Natural killer cell (primary cell): ENCODE measurements around the gene KIF16B. TPM values are rescaled to one million over a fixed set of nuclear protein-coding genes. Genes with fewer than 3 reads are reported as not detected.
"Not testable (repeated sequence)": the region's sequence is repeated elsewhere in the genome, so short reads cannot be mapped to it uniquely, and the experiment has no call there.

Experiments used
- ATAC-seq, 3 donors: fragments of 150-1000 bp in 2 of 3; fragments of 200-7000 bp in 1 of 3; cut with Tn5 transposase; 1 replicate in 1 of 3; 2 replicates in 2 of 3; pipeline ENCODE4 v1.10.0; 2021; ENCODE audit warnings: mild to moderate bottlenecking in 2 of 3, moderate library complexity in 2 of 3
- DNase-seq, 2 donors: peaks; one replicate each; pipeline versions ENCODE4 v3.0.0 to v3.0.0-alpha.2; 2013 to 2021; ENCODE audit warnings: mixed read lengths in 1 of 2
- H3K27ac ChIP-seq: one replicate; pipeline ENCODE4 v1.5.1; 2013; ENCODE audit warnings: mild to moderate bottlenecking, low read length
- H3K27me3 ChIP-seq: one replicate; pipeline ENCODE4 v1.6.1; 2013; ENCODE audit warnings: low read length; ENCODE audit not compliant: control insufficient read depth, insufficient read depth
- H3K36me3 ChIP-seq: one replicate; pipeline ENCODE4 v1.6.1; 2013; ENCODE audit warnings: low read length; ENCODE audit not compliant: control insufficient read depth, insufficient read depth
- H3K4me1 ChIP-seq: one replicate; pipeline ENCODE4 v1.6.1; 2013; ENCODE audit warnings: low read length; ENCODE audit not compliant: control insufficient read depth, insufficient read depth
- H3K4me3 ChIP-seq: one replicate; pipeline ENCODE4 v1.5.1; 2013; ENCODE audit warnings: low read length
- H3K9me3 ChIP-seq: one replicate; pipeline ENCODE4 v1.6.1; 2013; ENCODE audit warnings: low read length; ENCODE audit not compliant: control insufficient read depth, insufficient read depth
- H3K27ac Mint-ChIP-seq, 2 donors: one replicate each; pipeline ENCODE4 v1.8.0; 2022; ENCODE audit warnings: mild to moderate bottlenecking in 2 of 2, mixed read lengths in 2 of 2, moderate library complexity in 1 of 2
- H3K27me3 Mint-ChIP-seq, 2 donors: one replicate each; pipeline ENCODE4 v1.8.0; 2022; ENCODE audit warnings: low read depth in 2 of 2, mixed read lengths in 2 of 2
- H3K36me3 Mint-ChIP-seq: one replicate; pipeline ENCODE4 v1.8.0; 2022; ENCODE audit warnings: mixed read lengths
- H3K4me1 Mint-ChIP-seq, 2 donors: one replicate each; pipeline ENCODE4 v1.8.0; 2022; ENCODE audit warnings: mixed read lengths in 2 of 2
- H3K4me3 Mint-ChIP-seq: one replicate; pipeline ENCODE4 v1.8.0; 2022; ENCODE audit warnings: mild to moderate bottlenecking, moderate library complexity, mixed read lengths
- H3K9me3 Mint-ChIP-seq, 2 donors: one replicate each; pipeline ENCODE4 v1.8.0; 2022; ENCODE audit warnings: mixed read lengths in 2 of 2
- CTCF ChIP-seq: fragments of 200-600 bp; IDR thresholded peaks from one replicate; pipeline ENCODE4 v1.8.0; 2022; ENCODE audit warnings: antibody characterized with exemption
- WGBS: methylation state at CpG from one replicate; pipeline ENCODE4 v1.1.7; 2013; ENCODE audit warnings: missing lambda C conversion rate; ENCODE audit not compliant: insufficient coverage; 5-methylcytosine and 5-hydroxymethylcytosine counted together
- intact Hi-C: fragments of 100-400 bp; cut with micrococcal nuclease; formaldehyde crosslinking; loops from one replicate; pipeline ENCODE4 v1.14.2; 2022
- total RNA-seq, 4 donors: library from RNA; stranded (reverse); fragments of 120-200 nt in 1 of 4; gene quantifications; one replicate each; pipeline versions ENCODE4 v1.2.3 to v1.2.4, GENCODE V29; 2013 to 2022

KIF16B gene
- total RNA-seq, 3 donors from 2014 or later (not counting 1 experiment from before 2014, with no cell fraction given) = 3.9 to 11.8 (median 9.2) TPM

DNA sequence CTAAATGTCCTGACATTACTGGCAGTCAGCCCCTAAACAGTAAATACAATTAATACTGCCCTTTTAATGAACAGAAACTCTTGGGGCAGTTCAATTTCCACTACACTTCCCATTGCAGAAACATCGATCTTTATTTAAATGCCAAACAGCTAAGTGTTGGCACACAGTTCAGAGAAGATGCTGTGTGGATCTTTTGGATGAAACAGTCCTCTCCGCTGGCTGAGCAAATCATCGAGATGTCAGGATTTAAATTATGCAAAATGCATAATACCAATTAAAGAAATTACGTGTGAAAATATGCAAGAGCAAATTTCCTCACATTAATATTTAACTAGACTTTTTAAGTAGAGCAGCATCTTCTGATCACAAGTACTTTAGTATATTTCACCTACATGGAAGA is 132.6 kb downstream of the KIF16B start:
- H3K36me3 Mint-ChIP-seq = no peaks in the 10 kb centered on the region
- intact Hi-C loops = no loop called here
- H3K36me3 ChIP-seq = no peaks in the 10 kb centered on the region
- H3K4me3 ChIP-seq = no peak overlapping the region
- H3K27ac ChIP-seq = no peak overlapping the region
- H3K27me3 ChIP-seq = no peaks in the 10 kb centered on the region
- H3K9me3 Mint-ChIP-seq = peaks cover 2 to 3% of the 10 kb centered on the region in 2 donors
- no peak for TF ChIP-seq CTCF
- H3K27ac Mint-ChIP-seq = no peak overlapping the region
- DNase-seq = no peak
- H3K4me1 Mint-ChIP-seq = peaks cover 0 to 5% of the 10 kb centered on the region in 2 donors
- no peaks in the 10 kb centered on the region for H3K4me1 ChIP-seq
- no peak overlapping the region for H3K4me3 Mint-ChIP-seq
- WGBS = 100% methylated on average over 4 of the region's 4 CpGs
- H3K9me3 ChIP-seq = no peaks in the 10 kb centered on the region
- no peak for ATAC-seq
- no peaks in the 10 kb centered on the region for H3K27me3 Mint-ChIP-seq

- DNase-seq, H3K27me3 ChIP-seq: not testable (repeated sequence)
- 83% methylated on average over 5 of the region's 5 CpGs for WGBS
Observed at GRCh38 chr20:16439540-16439939, 133.7 kb downstream of the KIF16B start.

DNA sequence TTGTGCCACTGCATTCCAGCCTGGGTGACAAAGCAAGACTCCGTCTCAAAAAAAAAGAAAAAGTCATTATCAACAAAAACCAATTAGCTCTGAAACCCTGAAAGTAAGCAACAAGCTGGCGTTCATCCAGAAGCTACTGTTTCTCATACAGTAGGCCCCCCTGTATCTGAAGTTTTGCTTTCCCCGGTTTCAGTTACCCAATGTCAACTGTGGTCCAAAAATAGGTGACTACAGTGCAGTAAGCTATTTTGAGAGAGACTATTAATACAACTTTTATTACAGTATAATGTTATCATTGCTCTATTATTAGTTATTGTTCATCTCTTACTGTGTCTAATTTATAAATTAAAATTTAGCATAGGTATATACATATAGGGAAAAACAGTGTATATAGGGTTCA is 135.1 kb downstream of the KIF16B start:
- no peak for DNase-seq
- H3K4me1 ChIP-seq = no peaks in the 10 kb centered on the region
- no peak for ATAC-seq
- H3K36me3 Mint-ChIP-seq = no peaks in the 10 kb centered on the region
- H3K36me3 ChIP-seq = no peaks in the 10 kb centered on the region
- 92% methylated on average over 3 of the region's 3 CpGs for WGBS
- no peaks in the 10 kb centered on the region for H3K9me3 ChIP-seq
- peaks cover 0 to 5% of the 10 kb centered on the region in 2 donors for H3K4me1 Mint-ChIP-seq
- intact Hi-C loops = no loop called here
- no peak overlapping the region for H3K27ac Mint-ChIP-seq
- no peak for TF ChIP-seq CTCF
- H3K27ac ChIP-seq = no peak overlapping the region
- H3K9me3 Mint-ChIP-seq = peaks cover 2 to 3% of the 10 kb centered on the region in 2 donors
- H3K4me3 ChIP-seq = no peak overlapping the region
- H3K4me3 Mint-ChIP-seq = no peak overlapping the region
- no peaks in the 10 kb centered on the region for H3K27me3 ChIP-seq
- H3K27me3 Mint-ChIP-seq = no peaks in the 10 kb centered on the region

More at GRCh38 chr20:16439540-16439939, 133.7 kb downstream of the KIF16B start:
- intact Hi-C loops, H3K9me3 ChIP-seq, H3K27ac ChIP-seq, H3K36me3 ChIP-seq, ATAC-seq, H3K4me1 Mint-ChIP-seq, H3K36me3 Mint-ChIP-seq, H3K27ac Mint-ChIP-seq, H3K4me1 ChIP-seq, H3K9me3 Mint-ChIP-seq, H3K4me3 ChIP-seq, H3K4me3 Mint-ChIP-seq, H3K27me3 Mint-ChIP-seq: not testable (repeated sequence)

DNA sequence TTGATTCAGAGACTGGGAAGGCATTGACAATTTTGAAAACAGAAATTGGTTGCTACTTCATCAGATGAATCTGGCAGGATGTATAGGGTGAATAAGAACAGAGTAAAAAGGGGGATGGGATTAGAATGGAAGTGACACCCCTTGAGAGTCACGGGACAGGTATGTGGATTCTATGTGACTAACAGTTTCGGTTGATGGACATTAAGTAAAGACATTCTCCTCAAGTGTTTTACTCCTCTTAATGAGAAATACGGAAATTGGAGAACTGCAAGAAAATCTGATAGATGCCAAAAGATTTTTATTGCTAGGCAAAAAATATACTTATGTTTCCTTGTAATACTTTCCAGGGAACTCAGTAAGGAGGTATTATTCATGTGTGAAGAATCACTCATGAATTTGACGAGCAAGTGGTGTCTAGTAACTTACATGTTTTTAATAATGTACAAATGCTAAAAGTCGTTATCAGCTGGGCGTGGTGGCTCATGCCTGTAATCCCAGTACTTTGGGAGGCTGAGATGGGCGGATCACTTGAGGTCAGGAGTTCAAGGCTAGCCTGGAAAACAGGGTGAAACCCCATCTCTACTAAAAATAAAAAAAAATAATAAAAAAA is 135.8 kb downstream of the KIF16B start:
- Mint-ChIP-seq H3K27me3 (no peaks in the 10 kb centered on the region), H3K9me3 (peaks cover 2 to 3% of the 10 kb centered on the region in 2 donors)

More for the DNA sequence above, 135.8 kb downstream of the KIF16B start:
- TF ChIP-seq CTCF = no peak
- intact Hi-C loops = no loop called here
- no peaks in the 10 kb centered on the region for H3K27me3 ChIP-seq
- no peak overlapping the region for H3K4me3 Mint-ChIP-seq
- H3K36me3 Mint-ChIP-seq = no peaks in the 10 kb centered on the region
- no peak overlapping the region for H3K27ac ChIP-seq
- WGBS = 100% methylated on average over 5 of the region's 7 CpGs
- no peak overlapping the region for H3K27ac Mint-ChIP-seq
- no peaks in the 10 kb centered on the region for H3K9me3 ChIP-seq
- H3K4me3 ChIP-seq = no peak overlapping the region
- H3K36me3 ChIP-seq = no peaks in the 10 kb centered on the region
- no peaks in the 10 kb centered on the region for H3K4me1 ChIP-seq
- DNase-seq = no peak
- peaks cover 0 to 5% of the 10 kb centered on the region in 2 donors for H3K4me1 Mint-ChIP-seq
- ATAC-seq = no peak
